K562 (cell line): ENCODE measurements around the gene TINCR.

ENCODE experiments used
- GABPB1 ChIP-seq: sonication (generic); formaldehyde crosslinking; IDR thresholded peaks from 2 replicates; pipeline ENCODE4 v1.8.0; 2022; ENCODE audit warnings: mild to moderate bottlenecking, missing genetic modification reagents
- MIER1 ChIP-seq: fragments of 450-650 bp; IDR thresholded peaks from 2 replicates; pipeline ENCODE4 v1.6.1; 2016; ENCODE audit warnings: antibody characterized with exemption, mild to moderate bottlenecking, low read depth
- POLR2AphosphoS5 ChIP-seq: IDR thresholded peaks from 2 replicates; pipeline ENCODE4 v1.6.1; 2011; ENCODE audit warnings: mild to moderate bottlenecking, low read depth, low read length, moderate library complexity; ENCODE audit not compliant: control insufficient read depth, insufficient read depth
- REST ChIP-seq, 2 experiments: fragments of 450-650 bp; formaldehyde crosslinking in 1 of 2; IDR thresholded peaks; 2 replicates each; pipeline versions ENCODE4 v1.4.0 to v1.6.1; 2014 to 2020; ENCODE audit warnings: mild to moderate bottlenecking in 2 of 2, borderline replicate concordance in 1 of 2, low read depth in 1 of 2
- SNRNP70 ChIP-seq: fragments of 200-400 bp; formaldehyde crosslinking; optimal IDR thresholded peaks from 2 replicates; pipeline ENCODE3; 2017; ENCODE audit warnings: low read depth, low read length
- STAT5A ChIP-seq: IDR thresholded peaks from 2 replicates; pipeline ENCODE4 v1.6.1; 2012; ENCODE audit warnings: low read length, inconsistent platforms, borderline replicate concordance
- ZKSCAN1 ChIP-seq: fragments of 150-350 bp; IDR thresholded peaks from 2 replicates; pipeline ENCODE4 v1.6.1; 2016; ENCODE audit warnings: low read depth, low read length
- TF ChIP-seq, protein P1 (sequence below): sonication (generic); formaldehyde crosslinking; IDR thresholded peaks from 2 replicates; pipeline ENCODE4 v1.8.0; 2022; ENCODE audit warnings: mild to moderate bottlenecking, missing genetic modification reagents
- TF ChIP-seq, protein P2 (sequence below), 2 experiments: fragments of 450-650 bp in 1 of 2; sonication (generic) in 1 of 2; formaldehyde crosslinking in 1 of 2; IDR thresholded peaks in 1 of 2; conservative IDR thresholded peaks in 1 of 2; 2 replicates each; pipeline versions ENCODE4 v1.6.1 to v1.8.1; 2016 to 2023; ENCODE audit warnings: mild to moderate bottlenecking in 2 of 2, moderate library complexity in 2 of 2, inconsistent platforms in 1 of 2, missing genetic modification reagents in 1 of 2

DNA sequence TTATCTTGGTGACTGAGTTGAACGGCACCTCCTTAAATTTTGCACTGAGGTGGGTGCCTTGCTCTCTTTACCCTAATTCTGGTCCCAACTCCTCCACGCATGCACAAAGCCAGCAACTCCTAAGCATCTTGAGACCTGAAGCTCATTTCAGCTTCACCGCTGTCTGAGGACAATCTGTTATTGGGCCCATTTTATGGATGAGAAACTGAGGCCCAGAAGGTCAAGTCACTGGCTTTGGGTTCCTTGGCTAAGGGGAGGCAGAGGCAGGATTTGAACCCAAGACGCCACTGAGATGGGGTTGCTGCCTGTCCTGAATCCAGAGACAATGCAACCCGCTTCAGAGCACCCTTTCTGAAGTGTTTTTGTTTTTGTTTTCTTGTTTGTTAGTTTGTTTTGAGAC, 22.7 kb downstream of the TINCR start:
- no peak for TF ChIP-seq ZKSCAN1
- TF ChIP-seq GABPB1 (CRISPR knock-in tag): no peak
- no peak for TF ChIP-seq MIER1
- TF ChIP-seq POLR2AphosphoS5: no peak
- TF ChIP-seq SNRNP70: no peak
- TF ChIP-seq STAT5A: no peak
- TF ChIP-seq, protein P1, sequence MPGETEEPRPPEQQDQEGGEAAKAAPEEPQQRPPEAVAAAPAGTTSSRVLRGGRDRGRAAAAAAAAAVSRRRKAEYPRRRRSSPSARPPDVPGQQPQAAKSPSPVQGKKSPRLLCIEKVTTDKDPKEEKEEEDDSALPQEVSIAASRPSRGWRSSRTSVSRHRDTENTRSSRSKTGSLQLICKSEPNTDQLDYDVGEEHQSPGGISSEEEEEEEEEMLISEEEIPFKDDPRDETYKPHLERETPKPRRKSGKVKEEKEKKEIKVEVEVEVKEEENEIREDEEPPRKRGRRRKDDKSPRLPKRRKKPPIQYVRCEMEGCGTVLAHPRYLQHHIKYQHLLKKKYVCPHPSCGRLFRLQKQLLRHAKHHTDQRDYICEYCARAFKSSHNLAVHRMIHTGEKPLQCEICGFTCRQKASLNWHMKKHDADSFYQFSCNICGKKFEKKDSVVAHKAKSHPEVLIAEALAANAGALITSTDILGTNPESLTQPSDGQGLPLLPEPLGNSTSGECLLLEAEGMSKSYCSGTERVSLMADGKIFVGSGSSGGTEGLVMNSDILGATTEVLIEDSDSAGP (CRISPR knock-in tag): no peak
- TF ChIP-seq REST (IDR thresholded peaks at IDR 0.05; ENCODE audit: borderline replicate concordance): no peak
- TF ChIP-seq REST (CRISPR knock-in tag; IDR thresholded peaks at IDR 0.05; ENCODE audit: low read depth): no peak
- TF ChIP-seq, protein P2, sequence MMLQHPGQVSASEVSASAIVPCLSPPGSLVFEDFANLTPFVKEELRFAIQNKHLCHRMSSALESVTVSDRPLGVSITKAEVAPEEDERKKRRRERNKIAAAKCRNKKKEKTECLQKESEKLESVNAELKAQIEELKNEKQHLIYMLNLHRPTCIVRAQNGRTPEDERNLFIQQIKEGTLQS (IDR thresholded peaks at IDR 0.05): no peak
- TF ChIP-seq, protein P2 (CRISPR knock-in tag; conservative IDR thresholded peaks at IDR 0.05): no peak
